ENCODE data around the gene SYNE4.

GRCh38 chr19:36051236-36051635 lies 42.6 kb upstream of the SYNE4 start:
- TF ChIP-seq CTCF (IDR thresholded peaks at IDR 0.05; ENCODE audit: insufficient read depth, low read depth, low read length) (no peak), EZH2 (IDR thresholded peaks at IDR 0.05; ENCODE audit: insufficient read depth, low read length) (no peak)

Data from astrocyte (in vitro differentiated cells and primary cell).